ENCODE measurements around the gene ZNF787.

Gene ZNF787

DNA sequence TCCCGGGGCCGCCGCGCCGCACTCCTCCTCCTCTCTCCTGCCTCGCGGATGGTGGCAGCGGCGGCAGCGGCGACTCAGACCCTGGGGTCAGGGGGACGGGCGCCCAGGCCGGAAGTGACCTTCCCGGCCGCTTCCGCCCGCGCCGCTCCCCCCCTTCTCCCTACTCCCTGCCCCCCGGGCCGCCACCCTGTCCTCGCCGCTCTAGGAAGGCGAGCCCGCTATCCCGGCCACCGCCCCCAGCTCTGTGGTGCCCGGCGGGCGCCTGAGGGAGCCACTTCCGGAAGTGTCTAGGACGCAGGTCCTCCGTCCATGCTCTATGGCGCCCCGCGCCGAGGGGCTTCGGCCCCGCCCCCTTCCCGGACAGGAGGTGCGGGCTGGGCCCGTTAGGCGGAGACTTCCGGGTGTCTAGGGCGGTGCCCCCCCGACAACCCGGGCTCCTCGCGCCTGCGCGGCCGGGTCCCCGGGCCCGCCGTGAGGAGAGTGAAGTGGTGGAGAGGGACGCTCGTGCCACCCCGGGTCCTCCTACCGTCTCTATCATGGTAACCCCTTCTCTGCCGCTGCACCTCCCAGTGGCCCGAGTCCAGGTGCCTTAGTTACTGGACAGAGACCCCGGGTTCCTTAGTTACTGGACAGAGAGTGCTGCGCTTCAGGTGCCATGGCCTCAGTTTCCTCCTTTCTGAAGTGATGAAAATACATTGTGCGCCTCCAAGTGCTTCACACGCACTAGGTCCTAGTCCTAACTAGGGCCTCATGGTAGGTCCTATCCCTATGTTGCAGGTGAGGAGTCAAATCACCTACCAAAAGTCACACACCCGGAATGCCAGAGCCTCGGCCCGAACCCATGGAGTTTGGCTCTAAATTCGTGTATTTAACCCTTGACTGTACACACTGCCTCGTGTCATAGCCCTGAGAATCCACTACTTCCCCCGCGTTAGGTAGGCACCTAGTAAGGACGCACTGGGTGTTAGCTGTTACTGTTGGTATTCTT, at the start of gene ZNF787:
Gene ZNF787 (minus strand): TSS at position 116 of the 988 bp plus-strand sequence. CDS start 18,078 bp downstream, outside the sequence.
- TF ChIP-seq POLR2A (IDR thresholded peaks at IDR 0.05; ENCODE audit: low read length) (peak; percentile 73), GATA1 (IDR thresholded peaks at IDR 0.05; ENCODE audit: low read depth, low read length) (no peak)
- peak; percentile 97 to 98 for DNase-seq

DNA sequence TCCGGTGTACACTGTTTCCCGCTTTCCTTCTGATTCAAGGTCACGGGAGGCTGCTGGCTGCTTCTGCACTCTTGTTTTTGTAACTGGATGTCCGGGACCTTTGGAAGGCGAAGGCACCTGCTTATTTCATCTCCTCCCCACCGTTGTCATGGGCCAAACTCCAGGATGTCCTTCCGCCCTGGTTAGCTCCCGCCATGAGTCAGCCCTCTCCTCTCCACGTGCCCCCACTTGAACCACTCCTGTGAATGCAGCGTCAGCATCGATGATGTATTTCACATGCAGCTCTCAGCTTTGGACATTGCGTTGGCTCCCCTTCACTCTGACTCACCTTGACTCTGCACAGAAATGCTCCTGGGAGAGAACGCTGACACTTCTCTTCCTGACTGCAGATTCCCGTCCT, 49.2 kb upstream of the ZNF787 start:
- DNase-seq: no peak
- TF ChIP-seq POLR2A (IDR thresholded peaks at IDR 0.05; ENCODE audit: low read length): no peak
- no peak for TF ChIP-seq GATA1 (IDR thresholded peaks at IDR 0.05; ENCODE audit: low read depth, low read length)

DNA sequence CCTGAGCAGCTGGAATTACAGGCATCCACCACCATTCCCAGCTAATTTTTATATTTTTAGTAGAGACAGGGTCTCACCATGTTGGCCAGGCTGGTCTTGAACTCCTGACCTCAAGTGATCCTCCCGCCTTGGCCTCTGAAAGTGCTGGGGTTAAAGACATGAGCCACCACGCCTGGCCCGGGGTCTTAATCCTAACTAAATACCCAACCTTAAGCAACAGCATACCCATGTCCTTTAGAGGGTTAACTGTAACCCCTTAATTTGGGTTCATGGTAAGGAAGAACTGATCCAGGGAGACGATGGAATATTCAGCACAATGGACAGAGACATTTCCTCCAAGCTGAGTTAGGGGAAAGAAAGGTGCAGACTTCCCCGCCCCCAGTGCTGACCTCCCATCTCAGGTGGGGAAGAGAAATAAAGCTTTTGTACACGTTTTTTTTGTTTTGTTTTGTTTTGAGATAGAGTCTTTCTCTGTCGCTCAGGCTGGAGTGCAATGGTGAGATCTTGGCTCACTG, 46.0 kb upstream of the ZNF787 start:
- TF ChIP-seq GATA1 (IDR thresholded peaks at IDR 0.05; ENCODE audit: low read depth, low read length): no peak
- no peak for TF ChIP-seq POLR2A (IDR thresholded peaks at IDR 0.05; ENCODE audit: low read length)
- no peak for DNase-seq

DNA sequence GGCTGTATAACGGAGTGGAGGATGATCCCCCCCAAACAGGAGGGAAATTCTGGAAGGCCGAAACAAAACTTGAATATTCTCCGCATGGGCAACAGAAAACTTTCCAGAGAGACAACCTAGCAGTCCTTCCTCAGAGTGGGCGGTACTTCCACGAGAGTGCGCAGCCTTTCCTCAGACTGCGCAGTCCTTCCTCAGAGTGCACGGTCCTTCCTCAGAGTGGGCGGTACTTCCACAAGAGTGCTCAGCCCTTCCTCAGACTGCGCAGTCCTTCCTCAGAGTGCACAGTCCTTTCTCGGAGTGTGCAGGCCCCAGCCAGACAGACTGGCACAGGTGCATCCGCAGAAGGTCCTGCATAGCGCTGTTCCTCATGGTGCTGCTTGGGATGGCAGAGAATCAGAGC, 42.0 kb upstream of the ZNF787 start:
- TF ChIP-seq POLR2A (IDR thresholded peaks at IDR 0.05; ENCODE audit: low read length) (no peak), GATA1 (IDR thresholded peaks at IDR 0.05; ENCODE audit: low read depth, low read length) (no peak)
- no peak for DNase-seq

DNA sequence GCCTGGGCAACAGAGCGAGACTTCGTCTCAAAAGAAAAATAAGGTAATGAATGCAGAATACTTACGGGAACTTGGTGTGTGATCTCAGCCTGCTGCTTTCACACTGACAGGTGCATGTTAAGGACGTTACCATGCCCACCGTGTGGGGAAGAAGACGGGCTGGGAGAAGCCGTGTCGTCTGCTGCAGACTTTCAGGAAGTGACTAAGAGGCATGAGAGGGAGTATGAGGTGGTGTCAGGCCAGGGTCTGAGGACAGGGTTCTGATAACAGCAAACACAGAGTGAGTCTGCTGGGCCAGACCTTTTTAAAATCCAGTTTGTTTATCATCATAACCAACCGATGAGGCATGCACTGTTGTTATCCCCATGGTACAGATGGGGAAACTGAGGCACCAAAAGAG, 41.2 kb upstream of the ZNF787 start:
- TF ChIP-seq POLR2A (IDR thresholded peaks at IDR 0.05; ENCODE audit: low read length) (no peak), GATA1 (IDR thresholded peaks at IDR 0.05; ENCODE audit: low read depth, low read length) (no peak)
- no peak for DNase-seq

DNA sequence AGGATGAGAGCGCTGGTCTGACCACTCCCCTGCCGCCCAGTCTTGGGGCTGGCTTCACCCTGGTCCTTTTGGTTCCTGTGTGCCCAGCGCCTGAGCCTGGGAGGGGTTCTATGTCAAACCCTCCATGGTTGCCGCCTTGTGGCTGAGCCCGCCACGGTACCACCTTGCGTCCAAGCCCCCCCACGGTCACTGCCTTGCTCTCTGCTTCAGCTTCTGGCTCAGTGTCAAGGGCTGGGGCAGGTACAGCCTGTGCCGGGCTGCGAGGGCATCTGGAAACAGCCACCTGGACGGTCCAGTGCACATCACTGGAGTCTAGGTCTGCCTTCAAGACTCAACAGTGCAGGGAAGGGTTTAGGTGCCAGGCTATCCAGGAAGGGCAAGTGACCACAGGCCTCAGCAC, 40.4 kb upstream of the ZNF787 start:
- no peak for TF ChIP-seq POLR2A (IDR thresholded peaks at IDR 0.05; ENCODE audit: low read length)
- TF ChIP-seq GATA1 (IDR thresholded peaks at IDR 0.05; ENCODE audit: low read depth, low read length): no peak
- DNase-seq: no peak

DNA sequence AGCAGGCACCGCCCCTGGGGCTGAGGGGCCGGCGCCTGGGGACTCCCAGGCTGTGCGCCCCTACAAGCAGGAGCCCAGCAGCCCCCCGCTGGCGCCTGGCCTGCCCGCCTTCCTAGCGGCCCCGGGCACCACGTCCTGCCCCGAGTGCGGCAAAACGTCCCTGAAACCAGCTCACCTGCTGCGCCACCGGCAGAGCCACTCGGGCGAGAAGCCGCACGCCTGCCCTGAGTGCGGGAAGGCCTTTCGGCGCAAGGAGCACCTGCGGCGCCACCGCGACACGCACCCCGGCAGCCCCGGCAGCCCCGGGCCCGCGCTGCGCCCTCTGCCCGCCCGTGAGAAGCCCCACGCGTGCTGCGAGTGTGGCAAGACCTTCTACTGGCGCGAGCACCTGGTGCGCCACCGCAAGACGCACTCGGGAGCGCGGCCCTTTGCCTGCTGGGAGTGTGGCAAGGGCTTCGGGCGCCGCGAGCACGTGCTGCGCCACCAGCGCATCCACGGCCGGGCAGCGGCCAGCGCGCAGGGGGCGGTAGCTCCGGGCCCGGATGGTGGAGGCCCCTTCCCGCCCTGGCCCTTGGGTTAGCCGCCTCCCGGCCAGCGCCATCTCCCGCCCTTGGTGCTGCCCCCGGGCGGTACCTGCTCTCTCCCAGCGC, 38.7 kb upstream of the ZNF787 start:
- no peak for DNase-seq
- TF ChIP-seq POLR2A (IDR thresholded peaks at IDR 0.05; ENCODE audit: low read length) (no peak), GATA1 (IDR thresholded peaks at IDR 0.05; ENCODE audit: low read depth, low read length) (no peak)

DNA sequence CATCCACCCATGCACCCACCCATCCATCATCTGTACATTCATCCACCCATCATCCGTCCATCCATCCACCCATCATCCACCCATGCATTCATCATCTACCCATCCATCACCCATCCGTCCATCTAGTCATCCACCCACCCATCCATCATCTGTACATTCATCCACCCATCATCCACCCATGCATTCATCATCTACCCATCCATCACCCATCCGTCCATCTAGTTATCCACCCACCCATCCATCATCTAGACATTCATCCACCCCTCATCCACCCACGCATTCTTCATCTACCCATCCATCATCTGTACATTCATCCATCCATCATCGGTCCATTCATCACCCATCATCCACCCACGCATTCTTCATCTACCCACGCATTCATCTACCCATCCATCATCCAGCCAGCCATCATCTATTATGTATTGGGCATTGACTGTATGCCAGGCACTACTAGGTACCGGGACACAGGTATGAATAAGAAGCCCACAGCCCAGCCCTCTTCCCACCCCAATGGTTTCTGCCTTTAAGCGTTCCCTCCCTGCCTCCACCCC, 38.0 kb upstream of the ZNF787 start:
- TF ChIP-seq GATA1 (IDR thresholded peaks at IDR 0.05; ENCODE audit: low read depth, low read length) (no peak), POLR2A (IDR thresholded peaks at IDR 0.05; ENCODE audit: low read length) (no peak)
- no peak for DNase-seq

DNA sequence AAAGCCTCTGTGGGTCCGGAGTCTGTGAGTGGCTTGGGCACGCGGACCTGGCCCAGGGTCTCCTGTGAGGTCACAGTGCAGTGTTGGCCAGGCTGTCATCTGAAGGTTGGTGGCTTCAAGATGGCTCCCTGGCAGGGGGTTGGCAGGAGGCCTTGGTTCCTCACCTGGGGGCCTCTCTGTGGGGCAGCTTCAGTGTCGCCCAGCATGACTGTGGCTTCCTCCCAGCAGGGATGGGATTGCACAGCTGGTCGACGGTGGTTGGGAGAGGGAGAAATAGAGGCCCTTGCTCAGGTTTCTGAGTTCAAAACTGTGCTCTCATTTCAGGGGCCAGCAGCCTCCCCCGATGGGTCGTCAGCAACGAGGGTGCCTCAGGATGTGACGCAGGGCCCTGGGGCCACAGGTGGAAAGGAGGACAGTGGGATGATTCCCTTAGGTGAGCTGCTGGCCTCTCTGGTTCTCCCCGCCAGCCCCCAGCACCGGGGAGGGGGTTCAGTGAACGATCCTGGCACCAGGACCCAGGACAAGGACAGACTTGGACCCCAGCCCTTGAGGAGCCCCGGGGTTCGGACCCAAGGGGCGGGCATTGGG, 37.2 kb upstream of the ZNF787 start:
- no peak for DNase-seq
- TF ChIP-seq POLR2A (IDR thresholded peaks at IDR 0.05; ENCODE audit: low read length) (no peak), GATA1 (IDR thresholded peaks at IDR 0.05; ENCODE audit: low read depth, low read length) (no peak)

DNA sequence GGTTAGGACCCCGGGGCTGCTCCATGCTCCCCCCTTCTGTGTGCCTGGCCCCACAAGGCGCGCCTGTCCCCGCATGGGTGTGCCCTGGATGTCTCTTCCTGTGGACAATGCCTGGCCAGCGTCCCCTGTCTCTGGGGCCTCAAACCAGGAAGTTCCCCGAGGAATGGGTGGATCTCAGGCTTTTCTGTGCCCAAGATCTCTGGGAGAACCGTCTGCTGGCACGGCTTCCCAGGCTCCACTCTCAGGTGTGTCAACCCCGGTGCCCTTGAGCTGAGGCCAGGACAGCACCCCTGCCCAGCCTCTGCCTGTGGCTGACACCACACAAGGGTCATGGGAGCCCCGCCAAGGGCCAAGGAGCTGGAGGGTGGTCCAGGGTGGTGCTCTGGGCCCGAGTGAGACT, 35.7 kb upstream of the ZNF787 start:
- TF ChIP-seq POLR2A (IDR thresholded peaks at IDR 0.05; ENCODE audit: low read length): no peak
- no peak for TF ChIP-seq GATA1 (IDR thresholded peaks at IDR 0.05; ENCODE audit: low read depth, low read length)

DNA sequence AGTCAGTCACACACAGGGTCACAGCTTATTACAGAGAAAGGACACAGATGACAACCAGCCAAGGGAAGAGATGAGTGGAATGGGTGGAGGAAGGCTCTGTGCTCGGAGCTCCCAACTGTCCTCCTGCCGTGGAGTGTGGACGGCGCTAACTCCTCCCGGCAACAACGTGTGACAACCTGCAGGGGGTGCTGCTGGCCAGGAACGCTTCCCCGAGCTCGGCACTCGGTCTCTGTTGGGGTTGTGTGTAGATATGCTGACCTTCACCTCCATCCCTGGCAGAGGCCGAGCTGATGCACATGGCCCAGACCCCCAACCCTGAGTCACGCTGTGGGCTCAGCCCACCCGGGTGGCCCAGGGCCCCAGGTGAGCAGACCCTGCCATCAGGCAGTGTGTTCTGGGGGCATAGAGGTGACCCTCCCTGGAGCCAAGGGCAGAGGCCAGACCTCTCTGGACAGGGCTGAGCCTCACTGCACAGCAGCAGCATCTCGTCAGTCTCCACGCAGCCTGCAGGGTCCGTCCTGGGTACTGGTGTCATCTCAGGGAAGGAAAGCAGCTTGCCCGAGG, 34.1 kb upstream of the ZNF787 start:
- peak; percentile 35 to 48 for DNase-seq
- TF ChIP-seq GATA1 (IDR thresholded peaks at IDR 0.05; ENCODE audit: low read depth, low read length) (no peak), POLR2A (IDR thresholded peaks at IDR 0.05; ENCODE audit: low read length) (no peak)

More for the DNA sequence above, 35.7 kb upstream of the ZNF787 start:
- no peak for DNase-seq

DNA sequence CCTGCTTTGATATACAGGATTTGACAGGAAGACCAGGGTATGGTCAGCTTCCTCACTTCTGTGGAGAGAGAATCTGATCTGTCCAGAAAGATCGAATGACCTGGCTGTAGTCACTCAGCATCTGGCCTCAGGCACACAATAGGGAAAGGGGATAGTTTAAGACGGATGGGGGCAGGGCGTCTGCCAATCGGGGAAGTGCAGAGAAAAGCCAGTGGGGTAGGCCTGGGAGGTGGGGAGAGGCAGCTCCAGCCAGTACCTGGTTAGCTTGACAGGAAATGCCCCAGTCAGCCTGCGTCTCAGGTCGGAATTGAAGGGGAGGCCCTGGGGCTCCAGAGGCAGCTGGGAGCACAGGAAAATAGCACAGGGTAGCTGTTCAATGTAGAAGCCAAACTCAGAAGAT, 32.4 kb upstream of the ZNF787 start:
- no peak for DNase-seq

DNA sequence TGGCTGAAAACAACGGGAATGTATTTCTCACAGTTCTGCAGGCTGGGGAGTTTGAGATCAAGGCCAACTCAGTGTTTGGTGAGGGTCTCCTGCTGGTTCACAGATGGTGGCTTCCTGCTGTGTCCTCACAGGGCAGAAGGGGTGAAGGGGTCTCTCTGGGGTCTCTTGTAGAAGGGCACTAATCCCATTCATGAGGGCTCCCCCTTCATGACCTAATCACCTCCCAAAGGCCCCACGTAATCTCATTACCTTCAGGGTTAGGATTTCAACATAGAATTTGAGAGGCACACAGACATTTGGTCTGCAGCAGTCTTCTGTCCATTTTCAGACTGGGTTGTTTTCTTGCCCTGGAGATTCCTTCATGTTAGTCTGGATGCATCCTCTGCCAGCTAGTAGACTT, 31.5 kb upstream of the ZNF787 start:
- DNase-seq: no peak
- no peak for TF ChIP-seq GATA1 (IDR thresholded peaks at IDR 0.05; ENCODE audit: low read depth, low read length)
- no peak for TF ChIP-seq POLR2A (IDR thresholded peaks at IDR 0.05; ENCODE audit: low read length)

More for the DNA sequence above, 32.4 kb upstream of the ZNF787 start:
- no peak for TF ChIP-seq GATA1 (IDR thresholded peaks at IDR 0.05; ENCODE audit: low read depth, low read length)
- no peak for TF ChIP-seq POLR2A (IDR thresholded peaks at IDR 0.05; ENCODE audit: low read length)

Data from erythroblast (primary cell).